H1 (cell line): ENCODE data around the gene IQCE. TPM values are rescaled to one million over a fixed set of nuclear protein-coding genes. Genes with fewer than 3 reads are reported as not detected.

Experiments
- polyA plus RNA-seq, 7 experiments: library from polyadenylated mRNA; depleted of rRNA in 3 of 7; stranded (reverse) in 5 of 7; unstranded in 2 of 7; fragments of >200 nt in 5 of 7; fragments of 200-250 nt in 2 of 7; gene quantifications; 1 replicate in 5 of 7; 2 replicates in 1 of 7; 4 replicates in 1 of 7; pipeline versions ENCODE4 v1.2.1 to v1.2.3, GENCODE V29; 2011 to 2013; ENCODE audit warnings: missing spikeins in 2 of 7, mixed read lengths in 2 of 7
- total RNA-seq: library from RNA; stranded (reverse); fragmentation: NEBNext Ultra II Directional; extraction: Animal tissue kit (Norgen Biotek cat#: 25700); gene quantifications from 2 replicates; pipeline ENCODE4 v1.2.1, GENCODE V29; 2021
- TF ChIP-seq, protein P1 (sequence below): IDR thresholded peaks from 2 replicates; pipeline ENCODE4 v1.6.1; 2012; ENCODE audit warnings: inconsistent platforms

Gene IQCE
- total and polyA plus RNA-seq, 2 of the 8 experiments (the other 6 are each of a cell fraction or from before 2014, with no cell fraction given) = 2.2 to 4.9 TPM

DNA sequence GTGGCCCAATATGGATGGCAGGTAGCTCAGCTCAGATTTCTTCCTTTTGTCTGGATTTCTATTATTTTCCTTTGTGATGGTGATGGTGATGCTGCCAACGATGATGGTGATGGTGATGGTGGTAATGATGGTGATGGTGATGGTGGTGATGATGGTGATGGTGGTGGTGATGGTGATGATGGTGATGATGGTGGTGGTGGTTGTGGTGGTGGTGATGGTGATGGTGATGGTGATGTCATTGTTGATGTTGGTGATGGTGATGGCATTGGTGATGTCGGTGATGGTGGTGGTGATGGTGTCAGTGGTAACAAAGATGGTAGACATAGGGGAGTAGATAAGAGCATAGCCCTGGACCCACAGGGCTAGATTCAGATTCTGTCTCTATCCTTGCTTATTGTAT is 98.4 kb downstream of the IQCE start (continued):
- TF ChIP-seq, protein P1, sequence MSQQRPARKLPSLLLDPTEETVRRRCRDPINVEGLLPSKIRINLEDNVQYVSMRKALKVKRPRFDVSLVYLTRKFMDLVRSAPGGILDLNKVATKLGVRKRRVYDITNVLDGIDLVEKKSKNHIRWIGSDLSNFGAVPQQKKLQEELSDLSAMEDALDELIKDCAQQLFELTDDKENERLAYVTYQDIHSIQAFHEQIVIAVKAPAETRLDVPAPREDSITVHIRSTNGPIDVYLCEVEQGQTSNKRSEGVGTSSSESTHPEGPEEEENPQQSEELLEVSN = no peak
